ENCODE data around the gene PAXX.
A peak's percentile ranks its signal among the peaks of the same experiment; 100 is the strongest.

PAXX gene

GRCh38 chr9:136991993-136992818 lies at the start of gene PAXX:
Gene PAXX, plus strand, starts transcription at chr9:136992422. Its CDS starts 22 bp downstream, at chr9:136992444.
- DNase-seq (peak; percentile 92), ATAC-seq (ENCODE audit: insufficient read depth, low read depth) (peak; percentile 88)
- H2AFZ ChIP-seq (ENCODE audit: low read depth, low read length): peak within 1 kb of the TSS; percentile 69
- H3K4me3 ChIP-seq (ENCODE audit: low read depth in 1 of 2, low read length in 2 of 2): peak within 1 kb of the TSS; percentile 58 to 76
- peak within 1 kb of the TSS; percentile 98 for H3K4me2 ChIP-seq (ENCODE audit: insufficient read depth, low read length)
- H4K20me1 ChIP-seq (ENCODE audit: insufficient read depth, low read length): peaks cover 26% of the 10 kb centered on the region
- H3K36me3 ChIP-seq (ENCODE audit: insufficient read depth, low read length): peaks cover 12% of the 10 kb centered on the region
- peak within 1 kb of the TSS; percentile 75 for H3K27ac ChIP-seq (ENCODE audit: low read length)
- H3K27me3 ChIP-seq (ENCODE audit: insufficient read depth, low read length, poor library complexity): peaks cover 2% of the 10 kb centered on the region
- H3K4me1 ChIP-seq (ENCODE audit: insufficient read depth, low read length): peaks cover 16% of the 10 kb centered on the region
- TF ChIP-seq CTCF (IDR thresholded peaks at IDR 0.05; ENCODE audit: borderline replicate concordance, extremely low read depth, low read length, poor library complexity, severe bottlenecking): no peak
- TF ChIP-seq EZH2 (IDR thresholded peaks at IDR 0.05; ENCODE audit: borderline replicate concordance, low read depth, low read length, severe bottlenecking): no peak
- H3K9me3 ChIP-seq (ENCODE audit: insufficient read depth, low read length, severe bottlenecking): no peaks in the 10 kb centered on the region
- peaks cover 16% of the 10 kb centered on the region for H3K79me2 ChIP-seq (ENCODE audit: insufficient read depth, low read length)
- H3K9ac ChIP-seq (ENCODE audit: low read depth, low read length): peak within 1 kb of the TSS; percentile 88

- TF ChIP-seq CTCF (IDR thresholded peaks at IDR 0.05; ENCODE audit: borderline replicate concordance, extremely low read depth, low read length, poor library complexity, severe bottlenecking): no peak
- Histone ChIP-seq H3K36me3 (ENCODE audit: insufficient read depth, low read length) (peaks cover 36% of the 10 kb centered on the region), H3K9me3 (ENCODE audit: insufficient read depth, low read length, severe bottlenecking) (no peaks in the 10 kb centered on the region), H3K4me3 (ENCODE audit: low read depth in 1 of 2, low read length in 2 of 2) (peak overlapping the region in 1 of 2 experiments; percentile 30; a peak in 1 of 4 replicates), H2AFZ (ENCODE audit: low read depth, low read length) (no peak overlapping the region), H3K4me1 (ENCODE audit: insufficient read depth, low read length) (peaks cover 27% of the 10 kb centered on the region), H3K9ac (ENCODE audit: low read depth, low read length) (peak overlapping the region; percentile 89; the same call in 1 of the 2 replicates), H3K4me2 (ENCODE audit: insufficient read depth, low read length) (peak overlapping the region; percentile 91), H3K27ac (ENCODE audit: low read length) (no peak overlapping the region), H4K20me1 (ENCODE audit: insufficient read depth, low read length) (peaks cover 17% of the 10 kb centered on the region), H3K27me3 (ENCODE audit: insufficient read depth, low read length, poor library complexity) (no peaks in the 10 kb centered on the region), H3K79me2 (ENCODE audit: insufficient read depth, low read length) (peaks cover 23% of the 10 kb centered on the region)
- DNase-seq: no peak
- ATAC-seq (ENCODE audit: insufficient read depth, low read depth): no peak
Measured at GRCh38 chr9:136942881-136943230, 49.4 kb upstream of the PAXX start.

GRCh38 chr9:136943291-136944211 lies 48.7 kb upstream of the PAXX start:
- Histone ChIP-seq H3K4me1 (ENCODE audit: insufficient read depth, low read length) (peaks cover 27% of the 10 kb centered on the region), H4K20me1 (ENCODE audit: insufficient read depth, low read length) (peaks cover 17% of the 10 kb centered on the region), H3K9ac (ENCODE audit: low read depth, low read length) (peak overlapping the region; percentile 89), H3K79me2 (ENCODE audit: insufficient read depth, low read length) (peaks cover 23% of the 10 kb centered on the region), H3K27ac (ENCODE audit: low read length) (peak overlapping the region; percentile 84), H2AFZ (ENCODE audit: low read depth, low read length) (peak overlapping the region; percentile 71; the same call in 1 of the 2 replicates), H3K4me2 (ENCODE audit: insufficient read depth, low read length) (peak overlapping the region; percentile 91), H3K36me3 (ENCODE audit: insufficient read depth, low read length) (peaks cover 34% of the 10 kb centered on the region), H3K27me3 (ENCODE audit: insufficient read depth, low read length, poor library complexity) (no peaks in the 10 kb centered on the region), H3K9me3 (ENCODE audit: insufficient read depth, low read length, severe bottlenecking) (no peaks in the 10 kb centered on the region), H3K4me3 (ENCODE audit: low read depth in 1 of 2, low read length in 2 of 2) (peak overlapping the region; percentile 82 to 94; a peak in 3 of 4 replicates)
- ATAC-seq (ENCODE audit: insufficient read depth, low read depth): peak; percentile 20
- TF ChIP-seq CTCF (IDR thresholded peaks at IDR 0.05; ENCODE audit: borderline replicate concordance, extremely low read depth, low read length, poor library complexity, severe bottlenecking) (no peak), EZH2 (IDR thresholded peaks at IDR 0.05; ENCODE audit: borderline replicate concordance, low read depth, low read length, severe bottlenecking) (no peak)
- peak; percentile 38 for DNase-seq
